ENCODE measurements around the gene POGLUT2. TPM values are rescaled to one million over a fixed set of nuclear protein-coding genes. Genes with fewer than 3 reads are reported as not detected.

Gene POGLUT2
- total RNA-seq, 1 experiment from 2014 or later, result 5.8 TPM

GRCh38 chr13:102825921-102826706 lies 27.3 kb upstream of the POGLUT2 start:
- Histone ChIP-seq H3K4me3 (ENCODE audit: low read depth in 2 of 2, low read length in 2 of 2) (no peak overlapping the region), H3K9me3 (ENCODE audit: control insufficient read depth, insufficient read depth, low read depth, low read length) (no peaks in the 10 kb centered on the region), H3K4me1 (ENCODE audit: control insufficient read depth, insufficient read depth, low read length) (no peaks in the 10 kb centered on the region), H3K27ac (ENCODE audit: low read length) (no peak overlapping the region), H3K36me3 (ENCODE audit: control insufficient read depth, insufficient read depth, low read length) (no peaks in the 10 kb centered on the region), H3K27me3 (ENCODE audit: control insufficient read depth, insufficient read depth, low read length) (no peaks in the 10 kb centered on the region)
- DNase-seq (ENCODE audit: low read depth, low spot score), result no peak
- intact Hi-C loops (cut with micrococcal nuclease; ENCODE audit: unreplicated experiment), result no loop called here
- no peak for TF ChIP-seq POLR2AphosphoS5 (IDR thresholded peaks at IDR 0.05; ENCODE audit: low read depth, low read length)
- TF ChIP-seq SIN3A (IDR thresholded peaks at IDR 0.05; ENCODE audit: borderline replicate concordance, insufficient read depth, low read depth, low read length), result no peak
- no peak for TF ChIP-seq TCF7L2 (IDR thresholded peaks at IDR 0.05; ENCODE audit: low read depth, low read length)
- no peak for TF ChIP-seq REST (IDR thresholded peaks at IDR 0.05; ENCODE audit: insufficient read depth in 1 of 2, low read depth in 2 of 2, low read length in 1 of 2)
- no peak for TF ChIP-seq CTCF (IDR thresholded peaks at IDR 0.05)
- BruUV-seq (replicated peaks), result no TSS peak
- no peak for ATAC-seq
- POLR2A ChIA-PET, result no interaction called here
- CTCF ChIA-PET, result no interaction called here
- in situ Hi-C loops (cut with HindIII; ENCODE audit: low pct_unique_long_range_greater_than_20kb, low sequenced_read_pairs), result no loop called here

GRCh38 chr13:102825400-102825799 lies 26.6 kb upstream of the POGLUT2 start:
- intact Hi-C loops (cut with micrococcal nuclease; ENCODE audit: unreplicated experiment), result no loop called here
- Histone ChIP-seq H3K27me3 (ENCODE audit: control insufficient read depth, insufficient read depth, low read length) (no peaks in the 10 kb centered on the region), H3K36me3 (ENCODE audit: control insufficient read depth, insufficient read depth, low read length) (no peaks in the 10 kb centered on the region), H3K4me3 (ENCODE audit: low read depth in 2 of 2, low read length in 2 of 2) (no peak overlapping the region), H3K27ac (ENCODE audit: low read length) (no peak overlapping the region), H3K4me1 (ENCODE audit: control insufficient read depth, insufficient read depth, low read length) (no peaks in the 10 kb centered on the region), H3K9me3 (ENCODE audit: control insufficient read depth, insufficient read depth, low read depth, low read length) (no peaks in the 10 kb centered on the region)
- in situ Hi-C loops (cut with HindIII; ENCODE audit: low pct_unique_long_range_greater_than_20kb, low sequenced_read_pairs), result no loop called here
- ChIA-PET POLR2A (no interaction called here), CTCF (no interaction called here)
- DNase-seq (ENCODE audit: low read depth, low spot score) (no peak), ATAC-seq (no peak)
- TF ChIP-seq POLR2AphosphoS5 (IDR thresholded peaks at IDR 0.05; ENCODE audit: low read depth, low read length) (no peak), CTCF (IDR thresholded peaks at IDR 0.05) (no peak), SIN3A (IDR thresholded peaks at IDR 0.05; ENCODE audit: borderline replicate concordance, insufficient read depth, low read depth, low read length) (no peak), REST (IDR thresholded peaks at IDR 0.05; ENCODE audit: insufficient read depth in 1 of 2, low read depth in 2 of 2, low read length in 1 of 2) (no peak), TCF7L2 (IDR thresholded peaks at IDR 0.05; ENCODE audit: low read depth, low read length) (no peak)
- BruUV-seq (replicated peaks), result no TSS peak
